Heart left ventricle (tissue), 16 donors: ENCODE results near the gene BDKRB2. TPM values are rescaled to one million over a fixed set of nuclear protein-coding genes. Genes with fewer than 3 reads are reported as not detected.

ENCODE experiments used
- ATAC-seq, 4 donors: fragments of 200-7000 bp; cut with Tn5 transposase; one replicate each; pipeline ENCODE4 v1.9.1; 2020 to 2022; ENCODE audit warnings: moderate library complexity in 4 of 4, mild to moderate bottlenecking in 3 of 4, moderate number of reproducible peaks in 1 of 4
- DNase-seq, 5 donors: peaks; one replicate each; pipeline ENCODE4 v3.0.0-alpha.2; 2020
- H3K27ac ChIP-seq, 12 donors: fragments of 200-600 bp; sonication (generic) in 4 of 12; one replicate each; pipeline versions ENCODE4 v1.5.0 to v1.8.0; 2016 to 2022; ENCODE audit warnings: mild to moderate bottlenecking in 2 of 12
- H3K27me3 ChIP-seq, 9 donors: fragments of 200-600 bp; sonication (generic) in 2 of 9; one replicate each; pipeline versions ENCODE4 v1.5.1 to v1.8.0; 2016 to 2022; ENCODE audit warnings: mild to moderate bottlenecking in 3 of 9
- H3K36me3 ChIP-seq, 9 donors: fragments of 200-600 bp; sonication (generic) in 2 of 9; one replicate each; pipeline versions ENCODE4 v1.5.0 to v1.8.0; 2018 to 2022; ENCODE audit warnings: mild to moderate bottlenecking in 2 of 9
- H3K4me1 ChIP-seq, 12 donors: fragments of 200-600 bp; sonication (generic) in 4 of 12; one replicate each; pipeline versions ENCODE4 v1.5.0 to v1.8.0; 2016 to 2022; ENCODE audit warnings: mild to moderate bottlenecking in 3 of 12
- H3K4me3 ChIP-seq, 12 donors: fragments of 200-600 bp; sonication (generic) in 4 of 12; one replicate each; pipeline versions ENCODE4 v1.5.0 to v1.8.0; 2017 to 2022; ENCODE audit warnings: mild to moderate bottlenecking in 9 of 12, moderate library complexity in 4 of 12
- H3K9me3 ChIP-seq, 12 donors: fragments of 200-600 bp; sonication (generic) in 4 of 12; one replicate each; pipeline versions ENCODE4 v1.5.0 to v1.8.0; 2016 to 2022; ENCODE audit warnings: mild to moderate bottlenecking in 1 of 12
- POLR2A ChIP-seq, 2 donors: fragments of 450-650 bp; IDR thresholded peaks; one replicate each; pipeline ENCODE4 v1.6.1; 2017; ENCODE audit warnings: antibody characterized with exemption in 2 of 2, mild to moderate bottlenecking in 2 of 2, moderate library complexity in 2 of 2
- WGBS, 4 donors: extraction: QIAGEN DNeasy Blood & Tissue Kit in 2 of 4; methylation state at CpG; one replicate each; pipeline versions ENCODE4 v1.1.5 to v1.1.7; 2013 to 2018; 5-methylcytosine and 5-hydroxymethylcytosine counted together
- intact Hi-C, 10 donors: fragments of 100-400 bp; cut with DNase I; formaldehyde crosslinking; loops; one replicate each; pipeline versions ENCODE4 v1.11.1 to v1.14.2; 2022
- polyA plus RNA-seq, 2 donors: library from polyadenylated mRNA; stranded (reverse); fragments of 200-250 nt; gene quantifications; one replicate each; pipeline ENCODE4 v1.2.3, GENCODE V29; 2013
- total RNA-seq, 9 donors: library from RNA; depleted of rRNA in 2 of 9; stranded (reverse); fragments of >200 nt in 2 of 9; fragmentation: NEBNext Ultra II Directional in 3 of 9; extraction: Animal tissue kit (Norgen Biotek cat#: 25700) in 3 of 9; gene quantifications; one replicate each; pipeline versions ENCODE4 v1.1.0 to v1.2.4, GENCODE V29; 2016 to 2023
- TF ChIP-seq, protein P1 (sequence below), 12 donors: fragments of 200-600 bp; sonication (generic) in 4 of 12; IDR thresholded peaks; one replicate each; pipeline versions ENCODE4 v1.5.0 to v1.8.0; 2018 to 2022; ENCODE audit warnings: antibody characterized with exemption in 12 of 12, mild to moderate bottlenecking in 5 of 12
- donor health status: ischemic (EF 13 %, LVEDD 7.1; RV severe dilation, severe dysfunction).
- donor health status: healthy with polysubstance abuse.
- donor health status: DM: no; HTN: yes; CAD: no.
- donor health status: DM: no; HTN: no; CAD: no.
- donor health status: ischemic (EF 25% LVEDD 6.9; RV normal size, moderate dysfunction).
- donor health status: ischemic (EF 25% LVEDD 5.7; RV mildly dilated, moderate dysfunction).
- donor health status: healthy.
- donor health status: DM: yes; HTN: yes; CAD: no.
- donor health status: ischemic (EF 35%, LVEDD 5.7; RV mildly dilated, moderate dysfunction).
- donor health status: nonischemic (EF 11% LVEDD 7.7; RV severe dilation, severe dysfunction).
- donor health status: DM: yes; HTN: yes; CAD: no.
- donor health status: PGD.
- donor health status: ischemic (EF 29% LVEDD 5.4; RV normal size, mild dysfunction).
- donor health status: nonischemic (EF 23%, LVEDD 6.1; RV moderate dilation, normal function).

The BDKRB2 gene
- total and polyA plus RNA-seq, 11 donors: 0.14 to 3.3 (median 0.63) TPM

DNA sequence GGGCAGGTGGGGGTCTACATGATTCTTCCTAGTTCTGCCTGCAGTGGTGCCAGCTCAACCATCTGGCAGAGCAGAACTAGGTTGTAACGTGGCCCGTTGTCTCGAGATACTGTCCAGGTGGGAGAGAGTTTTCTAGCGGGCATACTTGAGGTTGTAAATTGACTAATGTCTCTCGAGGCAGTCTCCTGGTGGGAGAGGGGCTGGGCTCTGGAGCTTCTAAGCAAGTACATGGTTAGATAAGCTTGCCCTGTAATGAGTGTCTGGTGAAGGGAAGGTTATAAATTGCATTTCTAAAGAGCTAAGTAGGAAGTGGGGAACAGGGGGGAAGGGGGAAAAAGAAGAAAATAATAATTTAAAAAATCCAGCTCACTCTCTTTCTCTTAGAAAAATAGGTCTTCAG is 69.5 kb downstream of the BDKRB2 start:
- Histone ChIP-seq H3K4me1 (peaks cover 0 to 8% (median 0%) of the 10 kb centered on the region in 12 donors), H3K27ac (no peak overlapping the region), H3K9me3 (peaks cover 0 to 37% (median 10%) of the 10 kb centered on the region in 12 donors), H3K36me3 (no peaks in the 10 kb centered on the region), H3K27me3 (no peaks in the 10 kb centered on the region), H3K4me3 (no peak overlapping the region)
- ATAC-seq: no peak
- no peak for DNase-seq
- TF ChIP-seq, protein P1, sequence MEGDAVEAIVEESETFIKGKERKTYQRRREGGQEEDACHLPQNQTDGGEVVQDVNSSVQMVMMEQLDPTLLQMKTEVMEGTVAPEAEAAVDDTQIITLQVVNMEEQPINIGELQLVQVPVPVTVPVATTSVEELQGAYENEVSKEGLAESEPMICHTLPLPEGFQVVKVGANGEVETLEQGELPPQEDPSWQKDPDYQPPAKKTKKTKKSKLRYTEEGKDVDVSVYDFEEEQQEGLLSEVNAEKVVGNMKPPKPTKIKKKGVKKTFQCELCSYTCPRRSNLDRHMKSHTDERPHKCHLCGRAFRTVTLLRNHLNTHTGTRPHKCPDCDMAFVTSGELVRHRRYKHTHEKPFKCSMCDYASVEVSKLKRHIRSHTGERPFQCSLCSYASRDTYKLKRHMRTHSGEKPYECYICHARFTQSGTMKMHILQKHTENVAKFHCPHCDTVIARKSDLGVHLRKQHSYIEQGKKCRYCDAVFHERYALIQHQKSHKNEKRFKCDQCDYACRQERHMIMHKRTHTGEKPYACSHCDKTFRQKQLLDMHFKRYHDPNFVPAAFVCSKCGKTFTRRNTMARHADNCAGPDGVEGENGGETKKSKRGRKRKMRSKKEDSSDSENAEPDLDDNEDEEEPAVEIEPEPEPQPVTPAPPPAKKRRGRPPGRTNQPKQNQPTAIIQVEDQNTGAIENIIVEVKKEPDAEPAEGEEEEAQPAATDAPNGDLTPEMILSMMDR (IDR thresholded peaks at IDR 0.05): no peak
- TF ChIP-seq POLR2A (IDR thresholded peaks at IDR 0.05): no peak
- intact Hi-C loops: loop anchor here in 8 of 10 donors (2.0 to 10.0 kb wide), 7 partner anchors 171 to 709 kb away; no protein-coding TSS in a partner anchor
- WGBS, 4 donors: 67 to 86% (median 74%) methylated on average over 5 of the region's 5 CpGs

DNA sequence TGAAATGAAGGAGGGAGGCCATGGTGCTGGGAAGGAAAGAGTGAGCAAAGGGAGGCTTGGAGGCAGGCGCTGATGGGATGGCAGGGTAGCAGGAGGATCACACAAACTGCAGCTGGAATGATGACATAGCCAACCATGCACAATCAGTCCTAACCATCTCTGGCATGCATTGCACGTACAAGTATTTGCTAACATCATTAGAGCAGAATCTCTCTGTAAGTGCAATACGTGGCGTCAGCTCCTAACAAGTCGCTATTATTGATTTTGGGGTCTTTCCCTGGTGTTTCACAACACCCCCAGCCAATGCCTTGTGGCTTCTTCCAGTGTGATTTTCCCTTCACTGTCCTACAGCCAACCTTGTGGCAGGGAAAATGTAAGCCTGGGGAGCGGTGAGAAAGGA is 69.9 kb downstream of the BDKRB2 start:
- H3K9me3 ChIP-seq: peaks cover 0 to 37% (median 10%) of the 10 kb centered on the region in 12 donors
- H3K36me3 ChIP-seq: no peaks in the 10 kb centered on the region
- H3K27ac ChIP-seq: no peak overlapping the region
- H3K27me3 ChIP-seq: no peaks in the 10 kb centered on the region
- peaks cover 0 to 8% (median 0%) of the 10 kb centered on the region in 12 donors for H3K4me1 ChIP-seq
- ATAC-seq (no peak), DNase-seq (no peak)
- intact Hi-C loops: loop anchor here in 8 of 10 donors (2.0 to 10.0 kb wide), 7 partner anchors 172 to 710 kb away; no protein-coding TSS in a partner anchor
- no peak overlapping the region for H3K4me3 ChIP-seq
- 71 to 82% (median 75%) methylated on average over 6 of the region's 6 CpGs for WGBS, 4 donors
- TF ChIP-seq, protein P1 (IDR thresholded peaks at IDR 0.05): no peak
- TF ChIP-seq POLR2A (IDR thresholded peaks at IDR 0.05): no peak

DNA sequence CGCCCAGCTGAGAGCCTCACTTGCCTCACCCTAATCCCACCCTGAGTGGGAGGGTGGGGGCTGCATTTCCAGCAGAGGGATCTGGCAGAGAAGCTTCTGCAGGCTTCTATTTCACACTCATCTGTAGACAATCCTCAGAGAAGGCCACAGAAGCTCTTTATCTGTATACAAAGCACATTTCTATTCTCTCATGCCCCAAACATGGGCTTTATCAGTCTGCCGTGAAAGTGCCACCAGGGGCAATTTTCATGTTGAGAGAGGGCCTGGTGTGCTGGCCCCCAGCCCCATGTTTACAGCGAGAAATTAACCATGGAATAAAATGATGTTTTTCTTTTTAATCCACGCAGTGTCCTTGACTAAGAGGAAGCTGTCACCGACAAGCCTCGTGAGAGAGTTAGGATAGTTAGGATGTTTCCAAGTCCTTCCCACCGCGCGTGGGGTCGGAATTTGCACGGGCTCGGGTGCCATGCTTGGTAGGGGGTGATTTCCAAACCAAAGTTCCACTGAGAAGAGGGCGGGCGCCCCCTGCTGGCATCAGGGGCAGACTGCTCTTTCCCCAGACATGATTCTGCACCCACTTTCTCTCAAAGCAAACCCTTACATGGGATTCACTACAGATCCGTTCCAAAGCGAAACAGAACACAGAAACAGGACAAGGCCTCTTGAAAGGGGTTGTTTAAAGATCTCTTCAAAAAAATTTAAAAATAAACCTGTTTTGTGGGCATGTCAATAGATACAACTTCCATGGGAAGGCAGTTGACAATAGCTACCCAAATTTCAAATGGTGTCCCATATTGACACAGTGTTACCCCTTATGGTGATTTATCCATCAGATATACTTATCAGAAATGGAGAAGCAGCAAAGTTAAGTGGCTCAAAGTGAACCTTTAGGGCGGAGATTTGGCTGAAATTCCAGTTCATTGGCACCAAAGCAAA is 70.8 kb downstream of the BDKRB2 start:
- 18 to 24% (median 21%) methylated on average over 17 of the region's 17 CpGs for WGBS, 4 donors
- H3K4me3 ChIP-seq: no peak overlapping the region
- peaks cover 0 to 8% (median 0%) of the 10 kb centered on the region in 12 donors for H3K4me1 ChIP-seq
- no peak overlapping the region for H3K27ac ChIP-seq
- ATAC-seq: peak in 3 of 4 donors; percentile 58 to 69 (median 64)
- no peaks in the 10 kb centered on the region for H3K36me3 ChIP-seq
- TF ChIP-seq, protein P1 (IDR thresholded peaks at IDR 0.05): peak; percentile 83 to 96 (median 90)
- no peak for TF ChIP-seq POLR2A (IDR thresholded peaks at IDR 0.05)
- H3K9me3 ChIP-seq: peaks cover 0 to 37% (median 10%) of the 10 kb centered on the region in 12 donors
- intact Hi-C loops: loop anchor here (1.0 to 10.0 kb wide), 11 partner anchors 173 to 718 kb away; no protein-coding TSS in a partner anchor
- peak; percentile 51 to 78 (median 58) for DNase-seq
- no peaks in the 10 kb centered on the region for H3K27me3 ChIP-seq

DNA sequence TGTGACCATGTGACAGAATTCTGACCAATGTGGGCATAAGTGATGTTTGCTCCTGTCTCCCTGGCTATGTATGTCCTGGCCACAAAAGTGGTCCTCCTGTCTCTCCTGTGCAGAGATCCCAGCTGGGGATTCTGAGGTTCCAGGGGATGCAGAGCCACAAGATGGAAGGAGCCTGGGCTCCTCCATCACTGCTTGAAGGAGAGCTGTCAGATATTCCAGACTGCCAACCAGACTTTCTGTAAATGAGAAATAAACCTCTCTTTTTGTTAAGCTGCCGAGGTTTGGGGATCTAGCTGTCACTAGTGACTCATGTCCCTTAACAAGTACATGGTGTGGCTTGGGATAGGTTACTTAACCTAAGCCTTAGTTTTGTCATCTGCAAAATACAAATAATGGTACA is 73.3 kb downstream of the BDKRB2 start:
- intact Hi-C loops: loop anchor here in 9 of 10 donors (2.0 to 10.0 kb wide), 6 partner anchors 279 to 721 kb away; no protein-coding TSS in a partner anchor
- WGBS, 4 donors: 91 to 100% (median 95%) methylated on average over 1 of the region's 1 CpG

More for the DNA sequence above, 73.3 kb downstream of the BDKRB2 start:
- peaks cover 0 to 10% (median 0%) of the 10 kb centered on the region in 12 donors for H3K4me1 ChIP-seq
- peaks cover 0 to 18% (median 10%) of the 10 kb centered on the region in 12 donors for H3K9me3 ChIP-seq
- ATAC-seq: no peak
- H3K27ac ChIP-seq: no peak overlapping the region
- no peaks in the 10 kb centered on the region for H3K27me3 ChIP-seq
- no peak for DNase-seq
- no peak overlapping the region for H3K4me3 ChIP-seq
- H3K36me3 ChIP-seq: peaks cover 0 to 14% (median 7%) of the 10 kb centered on the region in 9 donors
- TF ChIP-seq POLR2A (IDR thresholded peaks at IDR 0.05): no peak
- TF ChIP-seq, protein P1 (IDR thresholded peaks at IDR 0.05): no peak
